Activated naive CD4-positive, alpha-beta T cell treated with anti-CD3 and anti-CD28 coated beads, Interleukin-2, amount 50 U/mL, for 72 hours (primary cell): ENCODE results near the gene TMC7. TPM values are rescaled to one million over a fixed set of nuclear protein-coding genes. Genes with fewer than 3 reads are reported as not detected.

Experiments used
- ATAC-seq, 2 donors: fragments of 150-1000 bp; cut with Tn5 transposase; 2 replicates each; pipeline ENCODE4 v1.10.0; 2021; ENCODE audit warnings: mild to moderate bottlenecking in 2 of 2, moderate library complexity in 2 of 2
- DNase-seq, 2 donors: peaks; one replicate each; pipeline ENCODE4 v3.0.0; 2021 to 2022; ENCODE audit warnings: low spot score in 2 of 2
- H3K27ac Mint-ChIP-seq, 2 donors: one replicate each; pipeline ENCODE4 v1.8.0; 2022; ENCODE audit warnings: mild to moderate bottlenecking in 2 of 2, mixed read lengths in 2 of 2
- H3K36me3 Mint-ChIP-seq, 2 donors: one replicate each; pipeline ENCODE4 v1.8.0; 2022; ENCODE audit warnings: mixed read lengths in 2 of 2
- H3K9me3 Mint-ChIP-seq, 2 donors: one replicate each; pipeline ENCODE4 v1.8.0; 2022; ENCODE audit warnings: mixed read lengths in 2 of 2
- total RNA-seq, 2 donors: library from RNA; stranded (reverse); gene quantifications; one replicate each; pipeline ENCODE4 v1.2.3, GENCODE V29; 2022

The TMC7 gene
- total RNA-seq, 2 donors from 2014 or later: not detected

DNA sequence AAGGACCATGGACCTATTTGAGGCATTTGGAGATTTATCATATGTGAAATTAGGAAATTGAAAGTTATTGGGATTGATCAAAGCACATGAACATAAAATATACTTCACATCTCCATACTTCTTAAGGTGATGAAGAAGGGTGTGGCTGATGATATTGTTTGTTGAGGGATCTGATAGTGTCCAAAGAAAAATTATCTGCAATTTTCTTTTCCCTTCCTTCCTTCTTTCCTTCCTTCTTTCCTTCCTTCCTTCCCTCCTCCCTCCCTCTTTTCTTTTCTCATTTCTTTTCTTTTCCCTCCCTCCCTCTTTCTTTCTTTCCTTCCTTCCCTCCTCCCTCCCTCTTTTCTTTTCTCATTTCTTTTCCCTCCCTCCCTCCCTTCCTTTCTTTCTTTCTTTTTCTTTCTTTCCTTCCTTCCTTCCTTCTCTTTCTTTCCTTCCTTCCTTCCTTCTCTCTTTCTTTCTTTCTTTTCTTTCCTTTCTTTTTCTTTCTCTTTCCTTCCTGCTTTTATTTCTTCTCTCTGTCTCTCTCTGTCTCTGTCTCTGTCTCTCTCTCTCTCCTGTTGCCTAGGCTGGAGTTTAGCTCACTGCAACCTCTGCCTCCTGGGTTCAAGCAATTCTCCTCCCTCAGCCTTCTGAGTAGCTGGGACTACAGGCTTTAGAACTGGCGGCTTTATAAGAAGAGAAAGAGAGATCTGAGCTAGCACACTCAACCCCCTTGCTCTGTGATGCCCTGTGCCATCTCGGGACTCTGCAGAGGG is 109.1 kb downstream of the TMC7 start:
- Mint-ChIP-seq H3K9me3 (peaks cover 4 to 17% of the 10 kb centered on the region in 2 donors), H3K36me3 (peaks cover 8 to 13% of the 10 kb centered on the region in 2 donors), H3K27ac (no peak overlapping the region)
- ATAC-seq (no peak), DNase-seq (no peak)

DNA sequence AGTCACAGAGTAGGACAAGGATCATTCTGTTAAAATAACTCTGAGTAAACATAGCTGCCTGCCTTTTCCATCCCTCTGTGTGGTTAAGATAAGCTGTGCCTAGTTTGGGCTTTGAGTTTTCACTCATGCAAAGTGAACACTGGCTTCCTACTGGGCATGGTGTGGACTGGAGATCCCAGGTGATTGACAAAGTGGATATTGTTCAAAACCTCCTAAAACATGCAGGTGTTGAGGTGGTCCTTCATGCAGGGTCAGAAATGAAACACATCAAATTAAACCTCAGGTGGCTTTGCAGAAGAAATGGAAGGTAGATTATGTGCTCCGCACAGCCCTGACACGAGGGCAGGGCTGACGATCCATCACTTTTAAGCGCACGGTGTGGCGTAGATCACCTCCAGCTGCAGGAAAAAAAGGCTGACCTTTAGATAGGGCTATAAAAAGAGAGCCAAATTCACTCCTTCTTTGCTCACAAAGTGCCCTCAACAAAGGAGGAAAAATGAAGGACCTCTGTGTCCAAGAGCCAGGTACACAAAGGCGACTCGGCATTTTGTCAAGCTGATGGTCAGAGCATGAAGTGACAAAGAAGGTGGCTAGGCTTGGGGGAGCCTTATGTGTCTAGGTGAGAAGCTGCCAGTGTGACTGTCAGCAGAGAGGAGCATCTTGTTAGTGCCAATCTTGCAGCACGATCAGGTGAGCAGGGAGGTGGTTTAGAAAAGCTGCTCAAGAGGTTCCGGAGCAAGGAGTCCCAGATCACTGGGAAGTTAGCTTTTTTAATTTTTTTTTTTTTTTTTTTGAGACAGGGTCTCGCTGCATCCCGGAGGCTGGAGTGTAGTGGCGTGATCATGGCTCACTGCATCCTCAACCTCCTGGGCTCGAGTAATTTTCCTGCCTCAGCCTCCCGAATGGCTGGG is 110.2 kb downstream of the TMC7 start:
- Mint-ChIP-seq H3K9me3 (peaks cover 4 to 23% of the 10 kb centered on the region in 2 donors), H3K27ac (no peak overlapping the region), H3K36me3 (peaks cover 14 to 15% of the 10 kb centered on the region in 2 donors)
- no peak for ATAC-seq
- no peak for DNase-seq

DNA sequence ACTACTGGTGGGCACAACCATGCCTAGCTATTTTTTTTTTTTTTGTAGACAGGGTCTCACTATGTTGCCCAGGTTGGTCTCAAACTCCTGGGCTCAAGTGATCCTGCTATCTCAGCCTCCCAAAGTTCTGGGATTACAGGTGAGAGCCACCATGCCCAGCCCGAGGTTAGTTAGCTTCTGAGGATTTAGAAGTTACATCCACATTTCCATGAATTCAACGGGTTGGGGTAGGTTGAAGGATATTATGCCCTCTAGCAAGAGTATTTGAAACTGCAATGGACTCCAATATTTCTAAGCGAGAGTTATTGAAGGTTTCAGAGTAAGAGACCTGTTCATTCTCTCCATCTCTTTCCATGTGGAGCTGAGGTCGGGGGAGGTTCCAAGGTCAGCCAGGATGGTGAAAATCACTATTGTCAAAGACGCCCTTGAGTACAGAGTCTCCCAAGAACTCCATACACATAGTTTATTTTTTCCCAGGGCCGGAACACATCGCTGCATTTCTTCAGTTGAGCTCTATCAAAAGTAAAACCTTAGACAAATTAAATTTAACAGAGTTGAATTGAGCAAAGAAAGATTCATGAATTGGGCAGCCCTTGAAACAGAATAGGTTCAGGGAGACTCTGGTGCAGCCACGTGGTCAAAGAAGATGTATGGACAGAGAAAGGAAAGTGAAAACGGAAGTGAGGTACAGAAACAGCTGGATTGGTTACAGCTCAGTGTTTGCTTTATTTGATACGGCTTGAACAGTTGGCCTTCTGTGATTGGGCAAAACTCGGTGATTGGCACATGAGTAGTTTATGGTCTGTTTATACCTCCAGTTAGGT is 111.0 kb downstream of the TMC7 start:
- peaks cover 14 to 15% of the 10 kb centered on the region in 2 donors for H3K36me3 Mint-ChIP-seq
- ATAC-seq (peak in 1 of 2 donors; percentile 51), DNase-seq (no peak)
- no peak overlapping the region for H3K27ac Mint-ChIP-seq
- H3K9me3 Mint-ChIP-seq: peaks cover 4 to 23% of the 10 kb centered on the region in 2 donors

DNA sequence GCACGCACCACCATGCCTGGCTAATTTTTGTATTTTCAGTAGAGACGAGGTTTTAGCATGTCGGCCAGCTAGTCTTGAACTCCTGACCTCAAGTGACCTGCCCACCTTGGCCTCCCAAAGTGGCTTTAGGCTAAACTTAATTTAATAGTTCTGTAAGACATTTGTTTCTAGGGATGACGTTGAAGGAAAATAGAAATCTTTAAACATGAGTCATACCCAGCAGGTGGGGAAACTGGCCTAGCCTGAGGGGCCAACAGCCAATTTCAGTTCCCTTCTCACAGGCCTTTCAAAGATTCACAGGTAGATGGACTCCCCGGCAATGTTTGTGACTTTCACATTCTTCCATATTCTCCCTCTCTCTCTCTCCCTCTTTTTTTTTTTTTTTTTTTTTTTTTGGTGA is 111.9 kb downstream of the TMC7 start:
- DNase-seq (no peak), ATAC-seq (no peak)
- H3K27ac Mint-ChIP-seq: no peak overlapping the region
- peaks cover 4 to 23% of the 10 kb centered on the region in 2 donors for H3K9me3 Mint-ChIP-seq
- peaks cover 14 to 15% of the 10 kb centered on the region in 2 donors for H3K36me3 Mint-ChIP-seq

DNA sequence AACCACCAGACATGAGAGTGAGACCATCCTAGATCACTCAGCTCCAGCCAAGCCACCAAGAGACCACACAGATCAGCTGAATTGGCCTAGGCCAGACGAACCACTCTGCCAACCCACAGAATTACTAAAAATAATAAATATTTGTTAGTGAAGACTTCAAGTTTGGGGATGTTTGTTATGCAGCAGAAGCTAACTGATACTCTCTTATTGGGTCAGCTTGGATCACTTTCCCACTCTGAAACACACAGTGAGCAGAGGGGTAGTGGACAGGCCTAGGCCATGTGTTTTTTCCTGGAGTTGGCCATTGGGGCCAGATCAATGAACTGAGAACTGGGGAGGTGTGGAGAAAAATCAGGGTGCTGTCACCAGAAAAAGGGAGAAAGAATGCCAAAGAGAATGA is 114.4 kb downstream of the TMC7 start:
- H3K9me3 Mint-ChIP-seq: peaks cover 0 to 15% of the 10 kb centered on the region in 2 donors
- ATAC-seq: no peak
- H3K36me3 Mint-ChIP-seq: peaks cover 8 to 9% of the 10 kb centered on the region in 2 donors
- H3K27ac Mint-ChIP-seq: no peak overlapping the region
- DNase-seq: no peak

DNA sequence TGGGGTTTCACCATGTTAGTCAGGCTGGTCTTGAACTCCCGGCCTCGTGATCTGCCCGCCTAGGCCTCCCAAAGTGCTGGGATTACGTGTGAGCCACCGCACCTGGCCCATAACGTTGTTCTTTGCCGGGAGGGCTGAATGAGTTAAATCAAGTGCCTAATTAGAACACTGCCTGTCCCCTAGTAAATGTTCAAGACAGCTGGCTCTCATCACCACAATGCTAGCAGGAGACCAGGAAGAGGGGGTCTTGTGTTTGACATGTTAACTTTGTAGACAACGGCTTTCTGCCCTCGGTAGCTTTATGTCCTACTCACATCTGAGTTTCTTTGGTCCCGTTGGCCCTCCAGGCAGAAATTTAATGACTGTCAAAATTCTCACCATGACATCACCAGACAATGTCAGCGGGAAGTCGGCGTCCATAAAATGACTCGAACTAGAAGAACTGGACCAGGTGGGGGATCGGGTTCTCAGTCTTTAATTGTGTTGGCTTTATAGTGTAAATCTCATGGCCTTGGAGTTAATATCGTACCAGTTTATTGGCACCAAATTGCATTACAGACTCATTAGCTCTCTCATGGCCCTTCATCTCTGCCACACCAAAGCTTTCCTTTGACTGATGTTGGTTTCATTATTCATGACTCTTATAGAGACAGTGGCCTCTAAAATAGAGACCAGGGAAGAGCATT is 118.6 kb downstream of the TMC7 start:
- H3K36me3 Mint-ChIP-seq: peaks cover 7 to 9% of the 10 kb centered on the region in 2 donors
- H3K27ac Mint-ChIP-seq: no peak overlapping the region
- DNase-seq (no peak), ATAC-seq (no peak)
- H3K9me3 Mint-ChIP-seq: peaks cover 0 to 11% of the 10 kb centered on the region in 2 donors

DNA sequence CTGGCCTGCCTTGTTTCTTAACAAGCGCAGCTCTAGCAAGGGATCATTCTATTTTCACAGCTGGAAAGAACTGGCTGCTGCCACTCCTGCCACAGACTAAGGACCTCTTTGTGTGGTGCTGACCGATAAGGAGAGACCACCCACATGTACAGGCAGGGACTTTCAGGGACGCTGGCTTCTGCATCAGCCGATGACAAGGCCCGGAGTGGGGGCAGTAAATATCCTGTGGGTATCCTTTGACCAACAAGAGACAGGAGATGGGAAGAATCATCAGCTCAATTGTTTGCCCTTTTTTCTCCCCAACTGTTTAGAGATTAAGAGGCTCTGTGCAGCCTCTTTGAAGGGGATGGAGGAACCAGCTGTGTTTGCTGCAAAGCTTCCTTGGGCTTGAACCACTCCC is 120.9 kb downstream of the TMC7 start:
- DNase-seq (no peak), ATAC-seq (no peak)
- no peak overlapping the region for H3K27ac Mint-ChIP-seq
- H3K36me3 Mint-ChIP-seq: no peaks in the 10 kb centered on the region
- no peaks in the 10 kb centered on the region for H3K9me3 Mint-ChIP-seq

- Mint-ChIP-seq H3K36me3 (no peaks in the 10 kb centered on the region), H3K9me3 (no peaks in the 10 kb centered on the region)
- no peak for ATAC-seq
Observed at GRCh38 chr16:19105131-19105530, 121.4 kb downstream of the TMC7 start.

DNA sequence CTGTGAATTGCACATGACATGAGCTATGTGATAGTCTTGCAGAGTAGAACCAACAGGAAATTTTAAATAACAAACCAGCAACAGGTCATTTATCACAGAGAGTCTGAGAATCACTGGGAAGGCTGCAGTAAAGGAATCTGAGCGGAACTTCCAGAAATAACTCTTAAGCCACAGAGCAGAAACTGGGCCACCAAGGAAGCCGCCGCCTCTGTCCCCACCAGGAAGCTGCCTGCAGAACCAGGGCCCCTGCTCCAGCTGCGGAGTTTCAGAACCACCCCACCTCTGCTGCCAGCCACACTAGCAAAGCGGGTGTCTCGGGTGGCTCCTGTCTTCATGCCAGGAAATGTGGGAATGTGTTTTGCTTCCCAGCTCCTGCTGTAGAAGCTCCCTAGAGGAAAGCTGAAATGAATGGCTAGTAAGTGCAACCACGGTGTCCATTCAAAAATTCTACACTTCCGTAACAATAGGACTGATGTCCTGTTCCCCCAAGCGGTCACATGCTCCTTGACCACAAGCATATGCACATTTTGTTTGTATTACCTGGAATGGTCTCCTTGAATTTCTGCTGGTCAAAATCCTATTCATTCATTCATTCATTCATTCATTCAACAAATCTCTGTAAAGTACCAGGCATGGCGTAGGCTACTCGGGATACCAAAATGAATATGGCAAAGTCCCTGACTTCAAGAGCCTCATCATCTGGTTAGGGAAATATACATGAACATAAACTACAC is 122.3 kb downstream of the TMC7 start:
- H3K9me3 Mint-ChIP-seq: no peaks in the 10 kb centered on the region
- H3K27ac Mint-ChIP-seq: no peak overlapping the region
- no peak for ATAC-seq
- no peaks in the 10 kb centered on the region for H3K36me3 Mint-ChIP-seq
- DNase-seq: no peak

More at GRCh38 chr16:19105131-19105530, 121.4 kb downstream of the TMC7 start:
- no peak overlapping the region for H3K27ac Mint-ChIP-seq
- no peak for DNase-seq

GRCh38 chr16:19106625-19107020 is 122.9 kb downstream of the TMC7 start:
- DNase-seq (no peak), ATAC-seq (no peak)
- Mint-ChIP-seq H3K27ac (no peak overlapping the region), H3K9me3 (no peaks in the 10 kb centered on the region), H3K36me3 (no peaks in the 10 kb centered on the region)

DNA sequence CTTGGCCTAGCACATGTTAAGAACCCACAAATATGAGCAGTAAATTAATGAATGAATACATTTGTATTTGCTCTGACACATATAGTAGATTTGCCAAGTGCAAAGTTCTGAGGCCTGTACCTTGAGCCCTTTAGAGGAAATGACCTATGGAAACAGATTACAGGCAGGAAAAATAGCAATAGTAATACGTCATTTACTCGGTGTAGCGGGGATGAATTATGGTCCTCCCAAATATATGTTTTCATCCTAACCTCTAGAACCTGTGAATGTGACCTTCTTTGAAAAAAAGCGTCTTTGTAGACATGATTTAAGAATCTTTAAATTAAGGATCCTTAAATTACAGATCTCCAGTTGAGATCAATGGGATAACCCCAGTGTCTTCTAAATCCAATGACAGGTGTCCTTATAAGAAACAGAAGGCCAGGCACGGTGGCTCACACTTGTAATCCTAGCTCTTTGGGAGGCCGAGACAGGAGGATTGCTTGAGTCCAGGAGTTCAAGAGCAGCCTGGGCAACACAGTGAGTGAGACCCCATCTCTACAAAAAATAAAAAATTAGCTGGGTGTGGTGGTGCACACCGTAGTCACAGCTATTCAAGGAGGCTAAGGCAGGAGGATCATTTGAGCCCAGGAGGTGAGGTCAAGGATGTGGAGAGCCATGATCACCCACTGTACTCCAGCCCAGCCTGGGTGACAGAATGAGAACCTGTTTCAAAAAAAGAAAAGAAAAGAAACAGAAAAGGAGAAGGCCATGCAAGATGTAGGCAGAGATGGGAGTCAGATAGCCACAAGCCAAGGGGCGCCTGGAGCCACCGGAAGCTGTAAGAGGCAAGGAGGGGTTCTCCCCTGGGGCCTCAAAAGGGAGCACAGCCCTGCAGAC is 124.9 kb downstream of the TMC7 start:
- Mint-ChIP-seq H3K27ac (peak overlapping the region in 1 of 2 donors; percentile 51), H3K36me3 (peaks cover 0 to 4% of the 10 kb centered on the region in 2 donors), H3K9me3 (no peaks in the 10 kb centered on the region)
- DNase-seq (no peak), ATAC-seq (no peak)

DNA sequence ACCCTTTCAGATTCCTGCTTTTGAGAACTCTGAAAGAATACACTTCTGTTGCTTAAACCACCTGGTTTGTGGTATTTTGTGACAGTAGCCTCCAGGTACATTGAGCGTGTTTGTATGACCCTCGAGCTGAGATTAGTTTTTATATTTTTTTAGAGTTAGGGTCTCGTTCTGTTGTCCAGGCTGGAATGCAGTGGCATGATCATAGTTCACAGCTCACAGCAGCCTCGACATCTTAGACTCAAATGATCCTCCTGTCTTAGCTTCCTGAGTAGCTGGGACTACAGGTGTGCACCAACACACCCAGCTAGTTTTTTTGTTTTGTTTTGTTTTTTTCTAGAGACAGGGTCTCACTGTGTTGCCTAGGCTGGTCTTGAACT is 125.5 kb downstream of the TMC7 start:
- Mint-ChIP-seq H3K27ac (no peak overlapping the region), H3K36me3 (peaks cover 0 to 4% of the 10 kb centered on the region in 2 donors), H3K9me3 (no peaks in the 10 kb centered on the region)
- no peak for ATAC-seq
- DNase-seq: no peak

DNA sequence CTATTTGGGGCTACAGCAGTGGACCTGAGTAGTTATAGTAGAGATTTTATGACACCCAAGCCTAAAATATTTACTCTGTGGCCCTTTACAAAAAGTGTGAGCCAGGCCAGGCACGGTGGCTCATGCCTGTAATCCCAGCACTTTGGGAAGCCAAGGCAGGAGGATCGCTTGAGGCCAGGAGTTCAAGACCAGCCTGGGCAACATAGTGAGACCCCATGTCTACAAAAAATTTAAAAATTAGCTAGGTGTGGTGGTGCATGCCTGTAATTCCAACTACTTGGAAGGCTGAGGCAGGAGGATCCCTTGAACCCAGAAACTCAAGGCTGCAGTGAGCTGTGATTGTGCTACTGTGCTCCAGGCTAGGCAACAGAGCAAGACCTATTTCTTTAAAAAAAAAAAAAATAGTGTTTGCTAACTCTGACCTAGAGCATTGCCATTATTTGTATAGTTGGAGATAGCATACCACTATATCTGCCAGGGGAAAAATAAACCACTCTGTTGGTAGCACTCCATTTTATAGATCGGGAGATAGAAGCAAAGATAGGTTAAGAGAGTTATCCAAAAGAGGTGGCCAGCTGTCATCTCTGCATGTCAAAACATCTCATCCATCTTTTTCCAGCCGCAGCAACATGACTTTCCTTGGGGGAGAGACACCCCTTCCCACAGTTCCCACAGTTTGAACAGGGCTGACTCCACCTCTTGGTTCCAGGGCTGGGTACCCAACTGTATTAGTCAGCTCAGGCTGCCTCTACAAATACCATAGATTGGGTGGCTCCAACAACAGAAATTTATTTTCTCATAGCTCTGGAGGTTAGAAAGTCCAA is 127.0 kb downstream of the TMC7 start:
- ATAC-seq (no peak), DNase-seq (no peak)
- Mint-ChIP-seq H3K9me3 (no peaks in the 10 kb centered on the region), H3K36me3 (peaks cover 0 to 9% of the 10 kb centered on the region in 2 donors), H3K27ac (no peak overlapping the region)

GRCh38 chr16:19112099-19112407 is 128.3 kb downstream of the TMC7 start:
- H3K27ac Mint-ChIP-seq: no peak overlapping the region

More at GRCh38 chr16:19112099-19112407, 128.3 kb downstream of the TMC7 start:
- peaks cover 0 to 9% of the 10 kb centered on the region in 2 donors for H3K36me3 Mint-ChIP-seq
- ATAC-seq (no peak), DNase-seq (no peak)
- H3K9me3 Mint-ChIP-seq: no peaks in the 10 kb centered on the region
